ENCODE measurements around the gene RAB11FIP4. TPM values are rescaled to one million over a fixed set of nuclear protein-coding genes. Genes with fewer than 3 reads are reported as not detected.

Gene RAB11FIP4
- polyA plus RNA-seq, 3 donors = 1.5 to 12.3 (median 1.7) TPM

DNA sequence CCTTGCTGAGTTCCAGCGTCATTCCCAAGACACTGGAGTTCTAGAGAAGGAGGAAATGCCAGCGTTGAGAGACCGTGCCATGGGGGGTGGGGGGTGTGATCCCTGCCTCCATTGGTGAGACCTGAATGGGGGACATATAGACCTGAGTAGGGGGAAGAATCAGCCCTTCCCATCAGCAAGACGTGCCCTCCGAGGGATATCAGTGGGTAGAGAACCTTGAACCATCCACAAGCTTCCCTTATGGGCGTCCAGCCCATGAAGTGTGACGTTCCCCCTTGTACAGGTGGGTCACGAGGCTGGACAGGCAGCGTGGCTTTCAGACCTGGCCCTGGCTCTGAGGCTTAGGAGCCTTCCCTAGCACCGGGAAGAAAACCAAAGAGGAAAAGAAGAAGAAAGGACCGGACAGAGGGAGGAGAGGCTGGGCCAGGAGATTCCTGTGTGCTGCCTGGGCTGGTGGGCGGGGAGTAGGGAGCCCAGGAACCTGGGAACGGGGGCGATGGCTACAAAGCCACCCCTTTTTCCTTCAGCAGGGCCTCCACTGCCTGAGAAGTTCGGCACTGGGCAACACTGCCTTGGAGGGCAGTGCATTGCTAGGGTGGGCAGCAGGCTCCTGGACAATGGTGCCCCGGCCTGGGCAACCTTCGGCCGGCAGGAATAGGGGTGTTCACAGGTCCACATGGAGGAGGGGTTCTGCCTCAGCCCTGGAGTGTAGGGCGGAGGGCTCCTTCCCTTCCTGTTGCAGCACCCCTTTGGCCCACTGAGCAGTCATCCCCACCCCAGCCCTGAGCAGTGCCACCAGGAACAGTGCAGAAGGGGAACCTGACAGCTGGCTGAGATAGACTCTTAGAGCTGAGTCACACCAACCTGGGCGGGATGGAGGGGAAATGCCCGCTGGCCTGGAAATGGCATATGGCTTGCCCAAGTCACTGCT lies 7.2 kb downstream of the RAB11FIP4 start:
- WGBS, 3 donors = 75 to 79% (median 78%) methylated on average over 20 to 21 of the region's 21 CpGs
- no peak overlapping the region for H3K27ac ChIP-seq (ENCODE audit: low read depth, low read length)

DNA sequence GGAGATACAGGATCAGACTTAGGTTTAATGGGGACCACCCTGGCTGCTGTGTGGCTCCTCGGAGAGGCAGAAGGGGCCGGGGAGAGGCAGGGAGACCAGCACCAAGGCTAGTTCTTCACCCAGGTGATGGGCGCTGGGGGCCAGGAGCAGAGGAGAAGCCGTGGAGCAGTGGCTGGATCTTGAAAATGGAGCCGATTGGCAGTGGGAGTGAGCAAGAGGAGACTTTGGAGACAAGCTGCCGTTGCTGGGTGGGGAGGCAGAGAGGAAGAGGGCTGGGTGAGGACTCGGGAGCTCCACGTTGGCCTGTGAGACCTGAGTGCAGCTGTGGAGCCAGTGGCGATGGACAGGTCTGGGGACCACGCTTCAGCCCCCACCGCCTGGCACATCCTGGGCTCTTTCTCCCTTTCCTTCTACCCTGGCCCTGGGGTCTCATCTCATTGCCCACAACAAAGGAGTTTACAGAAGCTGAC lies 9.0 kb downstream of the RAB11FIP4 start:
- 52 to 69% (median 65%) methylated on average over 10 to 11 of the region's 11 CpGs for WGBS, 3 donors
- no peak overlapping the region for H3K27ac ChIP-seq (ENCODE audit: low read depth, low read length)

- 86 to 91% (median 89%) methylated on average over 11 of the region's 11 CpGs for WGBS, 3 donors
- no peak overlapping the region for H3K27ac ChIP-seq (ENCODE audit: low read depth, low read length)
Observed at GRCh38 chr17:31401456-31402254, 10.2 kb downstream of the RAB11FIP4 start.

- WGBS, 3 donors = 73 to 85% (median 78%) methylated on average over 19 of the region's 19 CpGs
- no peak overlapping the region for H3K27ac ChIP-seq (ENCODE audit: low read depth, low read length)
Observed at GRCh38 chr17:31404028-31404949, 12.8 kb downstream of the RAB11FIP4 start.

DNA sequence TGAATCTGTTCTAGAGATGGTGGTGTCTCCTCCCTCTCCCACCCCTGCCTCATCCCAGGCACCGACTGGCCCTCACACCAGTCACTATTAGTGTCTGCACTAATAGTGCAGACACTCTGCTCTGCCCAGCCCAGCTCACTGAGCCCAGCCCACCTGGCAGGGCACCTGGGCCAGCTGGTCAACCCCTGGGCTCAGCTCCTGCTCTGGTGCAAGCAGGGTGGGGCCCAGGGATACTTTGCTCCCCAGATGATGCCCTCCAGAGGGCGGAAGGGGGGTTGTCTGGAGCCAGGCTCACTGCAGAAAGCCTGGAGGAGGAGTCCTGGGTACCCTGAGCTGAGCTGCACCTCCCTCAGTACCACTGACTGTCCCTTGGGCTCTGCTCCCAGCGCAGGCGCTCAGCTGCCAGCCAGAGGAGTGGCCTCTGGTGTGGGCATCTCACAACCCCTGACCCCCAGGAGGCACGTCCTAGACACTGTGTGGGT lies 14.5 kb downstream of the RAB11FIP4 start:
- WGBS, 3 donors = 75 to 80% (median 77%) methylated on average over 5 of the region's 5 CpGs
- H3K27ac ChIP-seq (ENCODE audit: low read depth, low read length) = no peak overlapping the region

DNA sequence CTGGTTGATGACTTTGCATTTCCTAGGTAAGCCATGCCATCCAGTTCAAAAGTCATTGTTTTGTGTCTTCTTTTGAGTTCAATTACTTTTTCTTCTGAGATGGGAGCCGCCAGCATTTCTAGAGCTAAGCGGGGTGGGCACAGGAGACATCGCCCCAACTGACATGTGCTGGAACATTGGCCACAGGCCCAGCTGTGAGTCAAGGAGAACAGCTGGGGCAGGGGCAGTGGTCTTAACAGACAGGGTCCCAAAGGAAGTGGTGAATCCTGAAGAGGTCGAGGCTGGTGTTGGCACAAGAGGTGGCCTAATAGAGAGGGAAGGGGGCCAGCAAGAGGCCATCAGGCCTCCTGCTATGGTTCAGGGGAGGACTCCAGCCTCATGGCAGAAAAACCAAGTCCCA lies 17.1 kb downstream of the RAB11FIP4 start:
- no peak overlapping the region for H3K27ac ChIP-seq (ENCODE audit: low read depth, low read length)
- WGBS, 3 donors = 82 to 89% (median 82%) methylated on average over 4 of the region's 4 CpGs

DNA sequence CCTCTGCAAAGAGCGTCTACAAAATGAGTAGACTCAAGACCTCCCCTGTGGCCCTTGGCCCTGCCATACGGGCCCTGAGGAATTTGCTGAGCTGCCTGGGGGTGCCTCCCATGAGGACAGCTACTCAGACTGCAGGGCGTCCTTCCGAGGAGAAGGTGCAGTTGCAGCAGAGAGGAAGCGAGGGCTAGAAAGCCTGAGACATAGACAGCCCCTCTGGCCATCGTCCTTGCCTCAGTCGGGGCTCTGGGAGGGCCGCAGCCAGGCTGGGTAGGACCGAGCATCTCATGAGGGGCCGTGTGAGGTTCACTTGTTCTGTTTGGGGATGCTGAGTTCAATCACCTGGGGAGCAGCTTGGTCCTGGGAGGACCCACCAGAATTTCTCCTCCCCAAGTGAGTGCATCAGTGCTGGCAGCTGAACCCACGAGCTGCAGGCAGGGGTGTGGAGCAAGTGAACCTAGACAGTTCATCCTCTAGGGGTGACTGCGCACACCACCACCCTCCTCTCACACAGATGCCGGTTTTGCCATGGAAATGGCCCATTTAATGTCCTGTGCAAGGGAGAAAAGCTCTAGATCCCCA lies 20.3 kb downstream of the RAB11FIP4 start:
- 79 to 85% (median 85%) methylated on average over 13 of the region's 13 CpGs for WGBS, 3 donors
- no peak overlapping the region for H3K27ac ChIP-seq (ENCODE audit: low read depth, low read length)

GRCh38 chr17:31412511-31412910 lies 21.0 kb downstream of the RAB11FIP4 start:
- no peak overlapping the region for H3K27ac ChIP-seq (ENCODE audit: low read depth, low read length)
- 67 to 80% (median 73%) methylated on average over 6 of the region's 6 CpGs for WGBS, 3 donors

DNA sequence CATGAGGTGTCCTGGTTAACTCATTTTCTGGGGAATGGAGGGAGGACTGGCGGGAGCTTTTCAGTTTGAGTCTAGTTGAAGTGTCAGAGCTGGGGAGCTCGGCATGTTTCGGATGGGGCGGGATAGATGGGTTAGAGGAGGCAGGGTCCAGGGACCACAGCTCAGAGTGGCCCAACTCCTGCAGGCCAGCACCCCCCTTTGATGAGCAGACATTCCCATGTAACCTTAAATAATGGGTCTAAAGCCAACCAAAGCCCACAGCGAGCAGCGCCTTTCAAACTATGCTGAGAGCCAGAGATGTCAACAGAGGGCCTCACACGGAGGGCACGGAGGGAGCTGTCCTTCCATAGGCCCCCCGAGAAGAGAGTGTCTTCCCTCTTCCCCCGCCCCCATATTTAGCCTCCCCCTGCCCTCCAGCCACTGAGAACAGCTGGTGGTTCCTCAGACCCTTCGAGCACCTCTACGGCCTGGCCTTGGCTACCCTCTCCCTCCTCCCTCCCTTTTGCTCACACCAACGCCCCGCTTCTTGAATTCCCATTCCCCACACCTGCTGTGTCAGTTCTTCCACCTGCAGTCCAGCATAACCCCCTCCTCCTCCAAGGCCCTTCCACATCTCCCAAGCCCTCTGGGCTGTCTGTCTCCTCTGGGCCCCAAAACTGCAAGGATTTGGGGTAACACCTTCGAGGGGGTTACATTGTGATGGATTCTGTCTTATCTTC lies 21.8 kb downstream of the RAB11FIP4 start:
- 74 to 77% (median 75%) methylated on average over 13 to 15 of the region's 15 CpGs for WGBS, 3 donors
- no peak overlapping the region for H3K27ac ChIP-seq (ENCODE audit: low read depth, low read length)

GRCh38 chr17:31413874-31414549 lies 22.5 kb downstream of the RAB11FIP4 start:
- 49 to 62% (median 55%) methylated on average over 12 of the region's 12 CpGs for WGBS, 3 donors
- H3K27ac ChIP-seq (ENCODE audit: low read depth, low read length) = no peak overlapping the region

DNA sequence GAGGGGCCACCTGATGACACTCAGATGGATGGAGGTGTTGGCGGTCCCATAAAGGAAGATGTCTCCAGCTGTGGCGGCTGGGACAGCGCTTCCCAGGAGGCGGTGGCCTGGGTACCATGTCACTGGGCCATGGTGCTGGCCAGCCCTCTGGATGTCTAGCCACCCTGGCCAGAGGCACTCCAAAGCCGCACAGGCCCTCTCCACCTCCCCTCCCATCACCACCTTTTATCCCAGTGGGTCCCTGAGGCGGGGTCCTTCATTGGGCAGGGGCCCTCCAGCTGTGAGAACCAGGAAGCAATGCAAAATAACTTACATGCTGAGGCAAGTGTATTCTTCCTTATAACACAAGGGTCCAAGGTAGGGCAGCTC lies 23.1 kb downstream of the RAB11FIP4 start:
- 78 to 83% (median 80%) methylated on average over 6 of the region's 6 CpGs for WGBS, 3 donors
- no peak overlapping the region for H3K27ac ChIP-seq (ENCODE audit: low read depth, low read length)

DNA sequence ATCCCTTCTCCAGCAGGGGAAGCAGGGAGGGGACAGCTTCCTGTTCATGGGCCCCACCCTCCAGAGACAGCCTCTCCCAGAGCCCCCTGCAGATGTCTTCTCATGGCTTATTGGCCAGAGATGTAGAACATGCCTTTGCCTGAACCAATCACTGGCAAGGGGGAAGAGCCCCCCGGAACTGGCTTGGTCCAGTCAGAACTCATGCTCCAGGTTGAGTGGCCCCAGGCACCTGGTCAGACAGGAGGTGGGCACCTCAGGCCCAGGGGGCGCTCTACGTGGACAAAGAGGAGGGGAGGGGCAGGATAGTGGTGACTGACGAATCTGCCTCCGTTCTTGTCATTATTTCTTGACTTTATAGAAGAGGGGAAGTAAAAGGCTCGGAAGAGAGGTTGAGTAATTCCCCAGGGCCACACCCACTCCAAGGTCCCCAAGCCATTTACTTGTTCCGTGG lies 23.6 kb downstream of the RAB11FIP4 start:
- 41 to 63% (median 49%) methylated on average over 5 to 7 of the region's 7 CpGs for WGBS, 3 donors
- no peak overlapping the region for H3K27ac ChIP-seq (ENCODE audit: low read depth, low read length)

DNA sequence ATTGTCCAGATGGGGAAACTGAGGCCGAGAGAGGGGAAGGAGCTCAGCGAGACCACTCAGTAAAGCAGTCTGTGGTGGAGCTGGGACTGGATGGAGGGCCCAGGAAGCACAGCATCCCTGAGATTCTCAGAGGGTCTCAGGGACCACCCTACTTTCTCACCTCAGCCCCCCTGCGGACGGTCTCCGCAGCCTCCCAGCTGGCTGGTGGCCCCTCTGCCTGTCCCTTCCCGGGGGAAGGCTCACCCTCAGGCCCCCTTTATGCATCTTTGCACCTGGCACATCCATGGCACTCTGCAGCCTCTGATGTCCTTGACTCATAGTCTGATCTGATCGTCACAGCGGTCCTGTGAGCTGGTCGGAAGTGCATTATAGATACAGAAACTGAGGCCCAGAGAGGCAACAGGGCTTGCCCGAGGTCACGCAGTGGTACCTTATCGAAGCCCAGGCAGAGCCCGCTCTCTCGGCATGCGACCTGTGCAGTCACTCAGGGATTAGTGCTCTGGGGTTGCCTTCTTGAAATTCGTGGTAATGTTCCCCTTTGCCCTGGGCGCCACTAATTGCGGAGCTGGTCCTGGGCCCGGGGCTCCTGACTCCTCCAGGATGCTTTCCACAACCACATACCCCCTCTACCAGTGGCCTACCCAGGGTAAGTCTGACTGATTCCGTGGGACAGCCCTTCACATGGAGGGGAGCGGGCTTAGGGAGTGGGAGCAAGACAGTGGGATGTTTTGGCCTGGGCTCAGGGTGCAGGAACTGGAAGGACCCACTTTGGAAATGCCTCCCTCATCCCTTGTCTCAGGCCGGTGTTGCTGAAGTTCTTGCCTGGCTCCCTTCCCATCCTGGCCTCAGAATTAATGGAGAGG lies 24.4 kb downstream of the RAB11FIP4 start:
- no peak overlapping the region for H3K27ac ChIP-seq (ENCODE audit: low read depth, low read length)
- 82 to 84% (median 83%) methylated on average over 22 of the region's 22 CpGs for WGBS, 3 donors

DNA sequence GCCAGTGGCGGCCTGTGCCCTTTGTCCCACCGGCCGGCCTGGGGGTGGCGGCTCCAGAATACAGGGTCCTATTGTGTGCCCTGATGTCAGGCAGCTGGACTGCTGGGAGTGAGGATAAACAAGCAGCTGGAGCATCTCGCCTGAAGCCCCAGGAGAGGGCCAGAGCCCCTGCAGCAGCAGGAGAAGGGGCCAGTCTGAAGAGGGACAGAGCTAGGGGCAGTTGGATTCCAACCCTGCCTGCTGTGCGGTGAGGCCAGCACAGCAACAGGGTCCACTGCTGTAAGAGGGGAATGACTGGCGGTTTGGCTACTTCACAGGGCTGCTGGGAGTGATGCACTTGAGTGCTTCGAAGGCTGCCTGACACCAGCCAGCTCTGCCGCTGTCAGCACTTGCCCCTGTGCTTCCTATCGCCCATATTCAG lies 25.0 kb downstream of the RAB11FIP4 start:
- H3K27ac ChIP-seq (ENCODE audit: low read depth, low read length) = no peak overlapping the region
- 55 to 75% (median 70%) methylated on average over 10 of the region's 10 CpGs for WGBS, 3 donors

- no peak overlapping the region for H3K27ac ChIP-seq (ENCODE audit: low read depth, low read length)
- 86 to 90% (median 89%) methylated on average over 10 of the region's 10 CpGs for WGBS, 3 donors
Observed at GRCh38 chr17:31417051-31417792, 25.7 kb downstream of the RAB11FIP4 start.

All from adipose tissue (tissue), 3 donors.